HG02642 (cell line): ENCODE results near the gene MED16.

Source experiments
- ATAC-seq: cut with Tn5 transposase; IDR thresholded peaks from one replicate; pipeline ENCODE4 v1.9.1; 2021; ENCODE audit warnings: mild to moderate bottlenecking; ENCODE audit not compliant: unreplicated experiment, poor library complexity

Gene MED16

GRCh38 chr19:913080-913748 lies 20.2 kb upstream of the MED16 start, which contains the start of gene R3HDM4:
Gene R3HDM4 (minus strand): TSS chr19:913219. CDS start chr19:913157, 62 bp downstream.
- peak; percentile 58 for ATAC-seq

DNA sequence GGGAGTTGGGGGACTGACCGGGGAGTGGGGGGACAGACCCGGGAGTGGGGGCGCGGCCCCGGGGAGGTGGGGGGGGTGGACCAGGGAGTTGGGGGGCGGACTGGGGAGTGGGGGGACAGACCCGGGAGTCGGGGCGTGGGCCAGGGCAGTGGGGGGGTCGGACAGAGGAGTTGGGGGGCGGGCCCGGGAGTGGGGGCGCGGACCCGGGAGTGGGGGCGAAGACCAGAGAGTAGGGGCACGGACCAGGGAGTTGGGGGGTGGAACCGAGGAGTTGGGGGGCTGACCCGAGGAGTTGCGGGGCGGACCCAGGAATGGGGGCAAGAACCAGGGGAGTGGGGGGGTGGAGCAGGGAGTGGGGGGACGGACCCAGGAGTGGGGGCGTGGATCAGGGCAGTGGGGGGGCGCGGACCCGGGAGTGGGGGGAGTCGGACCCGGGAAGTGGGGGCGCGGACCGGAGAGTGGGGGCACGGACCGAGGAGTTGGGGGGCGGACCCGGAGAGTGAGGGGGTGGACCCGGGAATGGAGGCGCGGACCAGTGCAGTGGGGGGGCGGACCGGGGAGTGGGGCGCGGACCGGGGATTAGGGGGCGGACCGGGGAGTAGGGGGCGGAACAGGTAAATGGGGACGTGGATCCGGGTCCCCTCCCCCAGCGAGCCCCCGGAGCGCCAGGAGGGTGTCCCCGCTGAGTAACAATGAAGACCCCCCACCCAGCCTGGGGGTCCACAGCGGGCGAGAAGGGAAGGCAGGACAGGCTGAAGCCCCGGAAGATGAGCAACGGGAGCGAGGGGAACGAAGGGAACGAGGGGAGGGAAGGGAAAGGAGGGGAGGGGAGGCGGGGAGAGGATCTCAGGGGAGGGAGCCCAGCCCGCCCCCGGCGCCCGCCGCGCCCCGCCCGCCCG lies 19.4 kb upstream of the MED16 start:
- ATAC-seq: no peak

DNA sequence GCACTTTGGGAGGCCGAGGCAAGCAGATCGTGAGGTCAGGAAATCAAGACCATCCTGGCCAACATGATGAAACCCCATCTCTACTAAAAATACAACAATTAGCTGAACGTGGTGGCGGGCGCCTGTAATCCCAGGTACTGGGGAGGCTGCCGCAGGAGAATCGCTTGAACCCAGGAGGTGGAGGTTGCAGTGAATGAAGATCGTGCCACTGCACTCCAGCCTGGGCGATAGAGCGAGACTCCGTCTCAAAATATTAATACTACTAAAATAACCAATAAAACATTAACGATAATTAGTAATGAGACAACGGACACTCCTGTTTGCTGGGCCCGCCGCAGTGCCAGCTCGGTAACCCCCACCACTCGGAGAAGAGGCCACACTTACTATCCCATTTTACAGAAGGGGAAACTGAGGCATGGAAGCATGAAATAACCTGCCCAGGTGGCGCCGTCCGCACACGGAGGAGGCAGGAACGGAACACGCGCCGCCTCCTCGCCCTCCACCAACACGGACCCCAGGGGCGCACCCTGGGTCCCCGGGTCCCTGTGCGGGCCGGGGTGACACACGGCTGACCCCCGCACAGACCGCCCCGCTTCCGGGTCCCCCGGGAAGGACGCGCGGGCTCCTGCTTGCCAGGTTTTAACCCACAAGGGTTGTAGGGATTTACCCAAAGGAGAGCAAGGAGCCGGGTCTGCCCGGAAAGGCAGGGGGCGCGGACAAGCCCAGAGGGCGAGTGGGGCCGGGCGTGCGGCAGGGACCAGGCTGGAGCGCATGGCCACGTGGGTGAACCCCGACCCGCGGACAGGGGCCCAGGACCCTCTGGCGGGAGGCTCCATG lies 18.4 kb upstream of the MED16 start:
- no peak for ATAC-seq

DNA sequence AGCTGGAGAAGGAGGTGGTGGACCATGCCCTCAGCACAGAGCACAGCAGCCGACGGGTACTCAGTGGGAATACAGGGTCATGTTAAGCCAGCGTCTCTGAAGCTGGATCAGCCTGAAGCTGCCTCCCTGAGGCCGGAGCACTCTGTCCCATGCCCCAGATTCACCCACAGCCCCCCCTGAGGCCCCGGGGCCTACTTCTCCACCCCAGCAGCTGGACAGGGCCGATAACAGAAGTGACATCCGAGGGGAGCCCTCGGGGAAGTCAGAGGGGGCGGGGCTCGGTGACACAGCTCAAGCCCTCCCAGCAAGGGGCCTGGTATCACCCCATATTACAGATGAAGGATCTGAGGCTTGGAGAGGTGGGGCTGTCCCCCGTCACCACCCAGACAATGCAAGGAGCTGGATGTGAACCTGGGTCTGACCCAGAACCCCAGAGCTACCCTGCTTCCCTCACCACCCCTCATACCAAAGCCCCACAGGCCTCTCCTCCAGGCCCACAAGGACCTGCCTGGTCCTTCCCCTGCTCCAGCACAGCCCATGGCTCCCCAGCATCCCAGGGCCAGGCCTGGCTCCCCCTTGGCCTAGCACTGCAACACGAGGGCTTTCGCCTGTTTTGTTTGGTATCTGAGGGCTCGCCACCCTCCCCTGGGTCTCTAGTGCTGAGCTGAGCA lies 14.3 kb upstream of the MED16 start:
- ATAC-seq: no peak

DNA sequence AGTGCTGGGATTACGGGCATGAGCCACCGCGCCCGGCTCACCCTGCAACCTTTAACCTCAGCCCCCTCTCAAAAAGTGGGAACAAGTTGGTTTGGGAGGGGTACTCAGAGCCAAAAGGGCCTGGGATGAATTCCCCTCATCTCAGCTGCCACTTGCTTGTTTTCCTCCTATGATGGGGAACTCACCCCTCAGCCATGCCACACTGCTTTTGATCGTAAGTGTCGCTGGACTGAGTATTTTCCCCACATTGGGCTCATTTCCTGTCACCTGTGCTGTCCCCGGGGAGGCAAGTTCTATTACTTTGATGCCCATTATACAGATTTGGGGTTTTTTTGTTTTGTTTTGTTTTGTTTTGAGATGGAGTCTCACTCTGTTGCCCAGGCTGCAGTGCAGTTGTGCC lies 13.5 kb upstream of the MED16 start:
- ATAC-seq: no peak

GRCh38 chr19:904545-904944 lies 11.6 kb upstream of the MED16 start:
- no peak for ATAC-seq

- no peak for ATAC-seq
Measured at GRCh38 chr19:903266-903797, 10.3 kb upstream of the MED16 start.

- no peak for ATAC-seq
Measured at GRCh38 chr19:902446-903226, 9.6 kb upstream of the MED16 start.

DNA sequence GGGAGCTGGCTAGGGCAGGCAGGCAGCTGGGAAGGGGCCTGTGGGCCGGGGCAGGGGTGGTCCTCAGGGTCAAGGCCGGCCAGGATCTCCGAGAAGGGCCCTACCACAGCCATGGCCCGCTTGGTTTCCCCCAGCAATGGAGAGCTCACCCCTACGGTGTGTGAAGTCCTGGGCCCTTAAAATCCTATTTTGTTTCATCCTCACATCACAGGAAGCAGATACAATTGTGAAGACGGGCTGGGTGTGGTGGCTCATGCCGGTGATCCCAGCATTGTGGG lies 9.0 kb upstream of the MED16 start:
- ATAC-seq: no peak

GRCh38 chr19:901216-902092 lies 8.5 kb upstream of the MED16 start:
- no peak for ATAC-seq

DNA sequence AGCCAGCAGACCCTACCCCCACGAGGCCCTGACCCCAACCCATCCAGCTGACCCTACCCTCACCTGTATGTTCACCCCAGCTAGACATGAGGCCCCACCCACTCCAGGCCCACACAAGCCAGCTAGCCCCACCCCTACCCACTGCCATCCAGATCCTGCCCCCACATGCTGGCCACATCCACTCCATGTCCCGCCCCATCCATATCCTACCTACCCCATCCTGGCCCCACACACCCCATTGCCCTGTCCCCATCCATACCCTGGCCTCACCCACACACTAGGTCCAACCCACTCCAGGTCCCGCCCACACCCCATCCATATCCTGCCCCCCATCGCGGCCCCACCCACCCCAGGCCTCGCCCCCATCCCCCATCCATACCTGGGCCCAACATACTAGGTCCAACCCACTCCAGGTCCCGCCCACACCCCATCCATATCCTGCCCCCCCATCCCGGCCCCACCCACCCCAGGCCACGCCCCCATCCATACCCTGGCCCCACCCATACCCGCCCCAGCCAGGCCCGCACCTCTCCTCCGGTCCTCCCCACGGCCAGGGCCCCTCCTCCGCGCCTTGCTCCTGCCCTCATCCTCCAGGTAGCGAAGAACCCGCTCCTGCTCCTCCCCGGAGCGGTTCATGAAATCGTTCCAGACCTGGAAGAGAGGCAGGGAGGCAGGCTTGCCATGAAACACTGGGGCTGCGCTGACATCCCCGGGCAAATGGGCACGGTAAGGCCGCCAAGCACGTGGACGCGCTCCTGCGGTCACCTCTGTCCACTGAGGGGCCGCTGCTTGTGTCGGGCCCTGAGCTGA lies 7.5 kb upstream of the MED16 start:
- ATAC-seq: no peak

GRCh38 chr19:900043-900301 lies 7.0 kb upstream of the MED16 start:
- no peak for ATAC-seq

- no peak for ATAC-seq
Measured at GRCh38 chr19:899336-900042, 6.5 kb upstream of the MED16 start.

DNA sequence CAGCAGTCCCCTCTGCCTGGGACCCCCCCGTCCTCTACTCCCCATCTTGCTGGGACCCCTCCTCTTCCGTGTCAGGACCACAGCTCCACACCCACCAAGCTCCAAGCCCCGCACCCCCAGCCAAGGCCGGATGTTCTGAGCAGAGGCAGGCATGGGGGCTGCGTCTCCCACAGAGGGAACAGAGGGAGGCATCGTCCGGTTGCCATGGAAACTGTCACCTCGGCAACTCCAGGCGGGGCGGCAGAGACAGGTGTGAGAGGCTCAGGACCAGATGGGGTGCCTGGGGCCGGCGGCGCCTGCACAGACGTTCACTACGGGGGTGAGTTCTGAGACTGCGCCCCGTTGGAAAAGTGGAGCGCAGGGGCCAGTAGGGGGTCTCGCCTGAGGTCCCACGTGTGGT lies 5.7 kb upstream of the MED16 start:
- ATAC-seq: no peak

DNA sequence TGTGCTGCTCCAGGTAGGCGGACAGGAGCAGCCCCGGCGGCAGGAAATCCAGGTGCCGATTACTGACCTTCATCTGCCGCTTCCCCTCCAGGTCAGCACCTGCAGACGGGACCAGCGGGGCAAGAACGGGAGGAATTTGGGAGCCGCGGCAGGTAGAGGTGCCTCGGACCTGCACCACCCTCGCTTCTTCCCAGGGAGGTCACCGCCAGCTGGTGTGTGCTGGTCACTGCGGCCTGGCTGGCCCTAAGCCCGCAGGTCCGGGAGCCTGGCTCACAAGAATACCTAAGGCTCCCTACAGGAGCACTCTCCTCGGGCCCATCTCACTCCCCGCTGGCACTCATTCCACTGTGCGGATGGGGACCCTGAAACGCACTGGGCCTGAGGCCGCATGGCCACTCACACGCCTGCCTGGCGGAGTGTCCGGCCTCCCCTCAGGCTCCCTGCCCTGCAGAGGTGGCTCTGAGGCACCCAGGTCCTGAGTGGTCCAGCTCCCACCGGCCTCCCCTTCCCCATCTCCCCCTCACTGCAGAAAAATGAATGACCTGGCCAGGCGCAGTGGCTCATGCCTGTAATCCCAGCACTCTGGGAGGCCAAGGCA lies 4.6 kb upstream of the MED16 start:
- ATAC-seq: no peak

GRCh38 chr19:896999-897398 lies 4.0 kb upstream of the MED16 start:
- ATAC-seq: no peak

DNA sequence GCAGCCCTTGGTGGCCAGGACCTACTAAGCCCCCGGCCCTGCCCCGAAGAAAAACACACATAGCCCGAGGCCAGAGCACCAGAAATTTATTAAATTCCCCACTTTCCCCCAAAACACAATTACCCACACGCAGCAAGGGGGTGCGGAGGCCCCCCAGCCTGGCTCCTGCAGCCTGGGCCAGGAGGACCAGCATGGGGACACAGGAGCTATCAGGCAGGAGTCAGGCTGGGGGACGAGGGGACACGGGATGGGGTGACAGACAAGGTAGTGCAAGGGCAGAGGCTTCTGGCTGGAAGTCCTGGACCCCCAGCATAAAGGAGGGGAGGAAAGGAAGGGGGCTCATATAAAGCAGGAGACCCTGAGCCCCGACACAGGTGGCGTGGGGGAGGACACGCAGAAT lies 3.4 kb upstream of the MED16 start:
- no peak for ATAC-seq
